Anterior cingulate cortex (tissue), 58 donors: ENCODE data around the gene ZNF646.

Experiments
- DNase-seq, 58 donors: peaks; one replicate each; lab custom pipeline; 2025; lab: John Stamatoyannopoulos, UW

ZNF646 gene

DNA sequence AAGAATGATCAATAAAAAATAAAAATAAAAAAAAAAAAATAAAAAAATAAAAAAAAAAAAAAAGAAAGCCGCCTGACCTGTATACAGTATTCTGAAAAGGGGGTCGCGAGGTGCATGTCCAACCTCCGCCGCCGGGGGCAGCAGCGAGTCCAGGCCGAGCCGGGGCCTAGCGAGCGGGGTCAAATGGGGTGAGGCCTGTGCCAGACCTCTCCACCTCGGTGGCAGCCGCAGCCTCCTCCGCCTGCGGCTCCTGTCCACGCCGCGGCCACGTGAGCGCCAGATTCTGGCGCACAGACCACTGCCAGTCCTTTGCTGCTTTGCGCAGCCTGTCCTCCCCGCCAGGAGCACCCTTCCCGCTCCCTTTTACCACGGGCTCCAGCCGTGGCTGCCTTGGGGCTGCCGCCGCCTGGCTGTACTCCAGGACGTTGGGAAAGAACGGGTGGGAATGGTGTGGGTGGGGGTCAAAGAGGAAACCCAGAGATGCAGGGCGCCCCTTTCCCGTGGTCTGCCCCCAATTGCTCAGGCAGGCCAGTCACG lies 31.5 kb downstream of the ZNF646 start:
- peak in 53 of 58 donors; percentile 15 to 83 (median 58) for DNase-seq

DNA sequence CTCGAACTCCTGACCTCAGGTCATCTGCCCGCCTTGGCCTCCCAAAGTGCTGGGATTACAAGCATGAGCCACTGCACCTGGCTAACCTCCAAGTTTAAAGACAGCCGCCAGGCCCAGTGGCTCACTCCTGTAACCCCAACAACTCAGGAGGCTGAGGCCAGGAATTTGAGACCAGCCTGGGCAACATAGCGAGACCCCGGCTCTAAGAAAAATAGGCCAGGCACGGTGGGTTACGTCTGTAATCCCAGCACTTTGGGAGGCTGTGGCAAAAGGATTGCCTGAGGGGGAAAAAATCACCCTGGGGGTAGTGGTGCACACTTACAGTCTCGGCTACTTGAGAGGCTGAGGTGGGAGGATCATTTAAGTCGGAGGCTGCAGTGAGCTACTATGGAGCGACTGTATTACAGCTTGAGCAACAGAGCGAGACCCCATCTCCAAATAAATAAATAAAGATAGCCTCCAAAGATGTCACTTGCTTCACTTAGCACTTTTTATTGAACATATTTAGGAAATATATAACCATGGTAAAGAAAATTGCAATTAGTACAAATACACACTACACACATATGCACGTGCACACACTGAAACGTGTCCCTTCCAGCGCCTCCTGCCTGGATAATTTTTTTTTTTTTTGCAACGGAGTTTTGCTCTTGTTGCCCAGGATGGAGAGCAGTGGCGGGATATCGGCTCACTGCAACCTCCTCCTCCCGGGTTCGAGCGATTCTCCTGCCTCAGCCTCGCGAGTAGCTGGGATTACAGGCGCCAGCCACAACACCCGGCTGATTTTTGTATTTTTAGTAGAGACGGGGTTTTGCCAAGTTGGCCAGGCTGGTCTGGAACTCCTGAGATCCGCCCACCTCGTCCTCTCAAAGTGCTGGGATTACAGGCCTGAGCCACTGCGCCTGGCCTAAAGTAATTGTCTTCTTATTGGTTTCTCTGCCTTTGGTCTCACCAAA lies 32.6 kb downstream of the ZNF646 start:
- peak in 4 of 58 donors; percentile 11 to 37 (median 32) for DNase-seq

DNA sequence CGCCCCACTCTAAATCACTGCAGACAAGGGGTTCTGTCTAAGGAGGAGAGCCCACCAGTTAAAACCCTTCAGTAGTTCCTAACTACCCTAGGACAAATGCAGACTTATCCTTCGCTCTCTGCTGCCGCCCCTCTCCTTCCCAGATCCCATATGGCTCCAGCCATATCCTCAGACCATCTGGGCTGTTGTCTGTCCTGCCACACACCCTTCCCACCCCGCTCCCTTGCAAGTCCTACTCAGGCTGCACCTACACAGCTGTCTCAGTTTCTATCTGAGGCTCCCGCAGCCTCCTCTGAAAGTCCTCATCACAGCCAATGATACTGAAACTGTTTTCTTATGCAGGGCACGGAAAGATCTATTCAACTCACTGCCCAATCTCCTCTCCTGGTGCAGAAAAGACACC lies 33.2 kb downstream of the ZNF646 start:
- peak in 15 of 58 donors; percentile 10 to 48 (median 19) for DNase-seq

DNA sequence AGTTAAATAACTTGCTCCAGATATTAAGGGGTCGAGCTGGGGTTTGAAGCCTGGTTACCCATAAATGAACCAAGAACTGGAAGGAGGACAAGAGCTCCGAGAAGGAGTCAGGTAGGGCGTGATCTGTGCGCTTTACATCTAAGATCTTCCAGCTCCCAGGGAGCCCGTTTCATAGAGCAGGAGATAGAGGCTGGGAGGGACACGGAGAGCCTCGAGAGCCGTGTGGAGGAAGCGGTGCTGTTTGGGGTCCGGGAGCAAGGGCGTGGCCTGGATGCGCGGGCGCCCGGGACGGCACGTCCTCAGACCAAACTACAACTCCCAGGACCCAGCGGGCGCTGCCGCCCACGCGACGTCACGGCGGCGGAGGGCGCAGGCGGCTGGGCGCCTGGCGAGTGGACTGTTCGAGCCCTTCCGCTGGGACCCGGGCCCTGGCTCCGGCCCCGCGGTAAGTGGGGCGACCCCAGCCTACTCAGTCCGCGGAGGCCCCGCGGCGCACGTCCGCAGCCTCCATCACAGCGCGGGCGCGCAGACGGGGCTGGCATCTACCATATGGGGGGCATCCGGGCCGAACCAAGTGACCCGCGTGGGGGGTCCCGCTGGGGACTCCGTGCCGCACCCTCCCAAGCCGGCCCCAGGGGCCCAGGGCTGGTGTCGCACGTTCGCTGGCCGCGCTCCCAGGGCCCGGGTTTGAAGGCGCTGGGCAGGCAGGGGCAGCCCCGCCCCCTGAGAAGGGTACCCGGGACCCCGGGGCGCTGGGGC lies 34.0 kb downstream of the ZNF646 start, which contains the start of gene BCKDK:
BCKDK (plus strand) TSS at position 352 of the 759 bp plus-strand sequence. CDS start 838 bp downstream, outside the sequence.
- DNase-seq = peak in 52 of 58 donors; percentile 13 to 83 (median 54)

DNA sequence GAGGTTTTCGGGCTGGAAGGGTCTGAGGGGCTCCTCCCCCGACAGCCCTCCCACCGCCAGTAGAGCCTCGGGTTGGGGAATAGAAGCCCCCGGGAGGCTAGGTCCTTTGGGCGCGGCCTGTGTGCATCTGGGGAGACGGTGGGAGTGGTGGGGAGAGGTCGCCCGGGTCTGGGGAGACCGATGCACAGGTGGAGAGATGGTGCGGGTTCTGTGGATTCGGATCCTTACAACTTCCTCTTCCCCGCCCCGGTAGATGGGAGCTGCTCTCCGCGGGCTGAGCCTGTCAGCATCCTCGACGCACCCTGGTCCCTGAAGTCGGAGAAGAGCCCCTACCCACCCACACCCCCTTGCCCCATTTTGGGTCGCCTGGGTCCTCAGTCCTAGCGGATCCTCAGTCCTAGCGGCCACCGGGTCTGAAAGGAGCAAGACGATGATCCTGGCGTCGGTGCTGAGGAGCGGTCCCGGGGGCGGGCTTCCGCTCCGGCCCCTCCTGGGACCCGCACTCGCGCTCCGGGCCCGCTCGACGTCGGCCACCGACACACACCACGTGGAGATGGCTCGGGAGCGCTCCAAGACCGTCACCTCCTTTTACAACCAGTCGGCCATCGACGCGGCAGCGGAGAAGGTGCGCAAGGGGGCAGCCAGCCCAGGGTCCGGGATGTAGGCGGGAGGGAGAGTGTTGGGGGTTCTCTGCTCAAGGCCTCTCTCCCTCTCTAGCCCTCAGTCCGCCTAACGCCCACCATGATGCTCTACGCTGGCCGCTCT lies 34.8 kb downstream of the ZNF646 start:
- no peak for DNase-seq

DNA sequence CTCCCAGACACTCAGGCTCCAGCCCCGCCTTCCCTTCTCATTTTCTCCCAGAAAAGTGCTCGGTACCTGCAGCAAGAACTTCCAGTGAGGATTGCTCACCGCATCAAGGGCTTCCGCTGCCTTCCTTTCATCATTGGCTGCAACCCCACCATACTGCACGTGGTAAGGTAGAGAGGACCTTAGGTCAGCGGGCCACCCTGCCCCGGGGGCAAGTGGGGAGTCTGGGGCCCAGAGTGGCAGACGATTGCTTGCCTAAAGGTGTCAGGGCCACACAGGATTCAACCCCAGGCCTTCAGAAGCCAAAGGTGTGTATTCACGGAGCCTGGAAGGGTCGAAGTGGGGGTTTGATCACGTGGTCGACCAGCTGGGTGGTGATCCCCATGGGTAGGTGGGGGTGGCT lies 35.4 kb downstream of the ZNF646 start:
- no peak for DNase-seq

DNA sequence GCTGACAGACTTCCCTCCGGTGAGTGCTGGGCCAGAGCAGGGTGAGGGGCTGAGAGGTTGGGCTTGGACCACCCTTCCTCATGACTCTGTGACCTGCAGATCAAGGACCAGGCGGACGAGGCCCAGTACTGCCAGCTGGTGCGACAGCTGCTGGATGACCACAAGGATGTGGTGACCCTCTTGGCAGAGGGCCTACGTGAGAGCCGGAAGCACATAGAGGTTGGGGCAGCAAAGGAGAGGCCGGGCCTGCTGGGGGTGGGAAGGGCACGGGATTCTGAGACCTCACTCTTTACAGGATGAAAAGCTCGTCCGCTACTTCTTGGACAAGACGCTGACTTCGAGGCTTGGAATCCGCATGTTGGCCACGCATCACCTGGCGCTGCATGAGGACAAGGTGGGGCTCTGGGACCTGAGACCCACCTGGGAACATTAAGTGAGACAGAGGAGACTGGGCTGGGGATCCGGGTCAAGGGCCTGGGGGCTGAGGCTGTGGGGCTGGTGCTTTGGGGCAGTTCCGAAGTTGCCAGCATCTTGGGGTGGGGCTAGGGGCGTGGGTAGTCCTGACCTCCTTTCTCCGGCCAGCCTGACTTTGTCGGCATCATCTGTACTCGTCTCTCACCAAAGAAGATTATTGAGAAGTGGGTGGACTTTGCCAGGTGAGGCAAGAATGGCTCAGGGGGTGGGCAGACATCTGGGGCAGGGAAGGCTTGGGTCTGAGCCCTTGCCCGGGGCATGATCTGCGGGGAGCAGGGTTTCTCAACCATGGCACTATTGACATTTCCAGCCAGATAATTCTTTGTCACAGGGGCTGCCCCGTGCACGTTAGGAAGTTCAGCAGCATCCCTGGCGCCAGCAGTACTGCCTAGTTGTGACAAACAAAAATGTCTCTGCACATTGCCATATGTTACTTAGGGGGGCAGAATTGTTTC lies 36.1 kb downstream of the ZNF646 start:
- DNase-seq = no peak

DNA sequence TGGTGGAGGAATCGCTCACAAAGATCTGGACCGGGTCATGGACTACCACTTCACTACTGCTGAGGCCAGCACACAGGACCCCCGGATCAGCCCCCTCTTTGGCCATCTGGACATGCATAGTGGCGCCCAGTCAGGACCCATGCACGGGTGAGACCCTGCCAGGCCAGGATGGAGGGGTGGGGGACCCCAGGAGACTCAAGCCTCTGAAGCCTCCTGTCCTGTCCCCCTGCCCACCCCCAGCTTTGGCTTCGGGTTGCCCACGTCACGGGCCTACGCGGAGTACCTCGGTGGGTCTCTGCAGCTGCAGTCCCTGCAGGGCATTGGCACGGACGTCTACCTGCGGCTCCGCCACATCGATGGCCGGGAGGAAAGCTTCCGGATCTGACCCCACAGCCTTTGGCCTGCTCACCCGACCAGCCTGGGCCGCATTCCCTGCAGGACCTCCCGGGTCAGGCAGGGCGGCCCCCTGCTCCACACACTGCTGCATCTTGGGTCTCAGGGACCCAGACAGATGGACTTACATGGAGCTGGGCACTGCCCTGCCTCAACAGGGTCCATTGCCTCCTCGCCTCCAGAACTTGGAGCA lies 37.8 kb downstream of the ZNF646 start:
- no peak for DNase-seq

DNA sequence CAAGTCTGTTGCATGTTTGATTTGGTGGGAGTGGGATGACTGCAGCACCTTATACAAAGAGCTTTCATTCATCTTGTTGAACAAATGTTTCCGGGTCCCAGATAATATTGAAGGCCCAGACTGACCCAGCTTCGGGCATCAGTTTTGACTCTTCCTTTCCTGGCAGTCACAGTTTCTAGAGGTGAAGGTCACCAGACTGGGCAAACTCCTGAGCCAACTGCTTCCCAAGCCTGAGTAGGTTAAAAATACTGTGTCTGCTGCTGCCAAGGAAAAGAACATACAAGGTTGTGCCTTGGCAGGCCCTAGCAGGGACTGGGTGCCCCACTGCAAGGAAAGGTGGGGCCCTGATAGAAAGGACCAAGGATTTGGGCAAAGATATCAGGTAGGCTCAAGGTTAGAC lies 38.5 kb downstream of the ZNF646 start:
- DNase-seq = no peak

DNA sequence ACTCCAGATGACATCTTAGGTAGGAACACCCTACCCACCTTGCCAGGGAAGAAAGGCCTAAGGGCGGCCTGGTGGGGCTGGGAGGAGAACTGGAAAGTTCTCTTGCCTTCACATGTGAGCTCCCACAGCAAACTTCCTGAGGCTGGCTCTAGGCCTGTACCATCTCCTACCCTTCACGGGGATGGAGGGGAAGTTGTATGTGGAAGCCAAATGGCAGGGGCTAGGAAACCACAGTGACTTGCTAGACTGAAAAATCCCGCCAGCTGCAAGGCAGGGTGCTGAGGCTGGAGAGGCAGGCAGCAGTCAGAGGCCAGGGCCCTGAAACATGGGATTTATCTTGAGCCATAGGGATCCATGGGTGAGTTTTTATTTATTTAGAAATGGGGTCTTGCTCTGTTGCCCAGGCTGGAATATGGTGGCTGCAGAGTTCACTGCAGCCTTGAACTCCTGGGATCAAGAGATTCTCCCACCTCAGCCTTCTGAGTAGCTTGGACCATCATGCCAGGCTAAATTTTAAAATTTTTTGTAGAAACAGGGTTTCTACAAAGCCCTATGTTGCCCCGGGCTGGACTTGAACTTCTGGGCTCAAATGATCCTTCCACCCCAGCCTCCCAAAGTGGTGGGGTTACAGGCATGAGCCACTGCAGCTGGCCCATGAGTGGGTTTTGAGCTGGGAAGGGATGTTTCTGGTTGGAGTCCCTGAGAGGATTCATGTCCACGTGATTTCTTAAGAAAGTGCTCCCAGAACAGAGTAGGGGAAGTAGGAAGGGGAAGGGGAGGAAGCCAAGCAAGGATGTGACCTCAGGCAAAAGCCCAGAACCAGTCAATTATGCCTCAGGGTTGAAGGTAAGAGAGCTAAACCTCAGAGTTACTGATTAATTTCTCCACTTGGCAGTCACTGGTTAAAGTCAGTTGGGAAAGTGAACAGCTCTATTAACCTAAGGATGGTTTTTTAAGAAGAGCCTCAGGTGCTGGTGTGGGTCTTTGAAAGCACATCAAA lies 39.2 kb downstream of the ZNF646 start:
- DNase-seq = no peak

DNA sequence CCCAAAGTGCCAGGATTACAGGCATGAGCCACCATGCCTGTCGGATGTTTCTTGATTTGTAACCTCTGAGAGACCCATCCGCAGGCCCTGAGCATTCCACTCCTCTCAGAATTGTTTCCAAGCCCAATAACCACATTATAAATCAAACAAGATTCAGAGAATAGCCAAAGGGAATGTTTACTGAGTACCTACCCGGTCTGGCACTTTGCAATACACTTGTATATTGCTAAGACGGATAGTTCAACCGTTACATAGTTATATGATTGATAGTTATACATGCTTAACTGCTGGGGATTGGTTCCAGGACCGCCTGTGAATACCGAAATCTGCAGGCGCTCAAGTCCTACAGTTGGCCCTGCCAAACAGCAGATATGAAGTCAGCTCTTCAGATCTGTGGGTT lies 40.2 kb downstream of the ZNF646 start:
- no peak for DNase-seq

DNA sequence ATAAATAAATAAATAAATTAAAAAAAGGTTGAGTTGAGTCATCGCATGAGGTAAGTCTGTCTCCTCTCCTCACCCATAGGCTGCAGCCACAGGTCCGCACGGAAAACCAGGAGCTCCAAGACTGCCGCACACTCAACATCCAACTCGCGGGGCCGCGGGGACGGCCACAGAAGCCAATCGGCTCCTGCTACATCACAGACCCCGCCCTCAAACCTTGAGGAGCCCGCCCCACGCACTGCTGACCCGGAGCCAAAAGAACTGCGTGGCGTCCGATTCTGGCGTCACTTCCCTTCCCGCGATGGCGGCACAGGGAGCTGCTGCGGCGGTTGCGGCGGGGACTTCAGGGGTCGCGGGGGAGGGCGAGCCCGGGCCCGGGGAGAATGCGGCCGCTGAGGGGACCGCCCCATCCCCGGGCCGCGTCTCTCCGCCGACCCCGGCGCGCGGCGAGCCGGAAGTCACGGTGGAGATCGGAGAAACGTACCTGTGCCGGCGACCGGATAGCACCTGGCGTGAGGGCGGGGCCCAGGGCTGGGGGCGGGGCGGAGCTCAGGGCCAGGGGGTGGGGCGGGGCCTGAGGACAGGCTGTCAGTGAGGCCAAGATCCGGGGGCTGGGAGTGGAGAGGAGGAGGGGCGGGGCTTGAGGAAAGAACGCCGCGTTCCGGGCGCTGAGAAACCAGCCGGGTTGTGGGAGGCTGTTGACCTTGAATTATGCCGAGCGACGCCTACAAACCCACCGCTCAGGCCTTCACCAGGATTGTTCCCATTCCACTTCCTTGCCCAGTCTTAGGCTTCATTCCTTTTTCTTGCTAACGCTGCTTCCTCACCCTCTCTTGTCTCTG lies 43.4 kb downstream of the ZNF646 start, which contains the start of gene KAT8:
KAT8 (plus strand) TSS at position 281 of the 839 bp plus-strand sequence; CDS start at position 299, 18 bp downstream.
- DNase-seq = peak; percentile 77 to 99 (median 96)

DNA sequence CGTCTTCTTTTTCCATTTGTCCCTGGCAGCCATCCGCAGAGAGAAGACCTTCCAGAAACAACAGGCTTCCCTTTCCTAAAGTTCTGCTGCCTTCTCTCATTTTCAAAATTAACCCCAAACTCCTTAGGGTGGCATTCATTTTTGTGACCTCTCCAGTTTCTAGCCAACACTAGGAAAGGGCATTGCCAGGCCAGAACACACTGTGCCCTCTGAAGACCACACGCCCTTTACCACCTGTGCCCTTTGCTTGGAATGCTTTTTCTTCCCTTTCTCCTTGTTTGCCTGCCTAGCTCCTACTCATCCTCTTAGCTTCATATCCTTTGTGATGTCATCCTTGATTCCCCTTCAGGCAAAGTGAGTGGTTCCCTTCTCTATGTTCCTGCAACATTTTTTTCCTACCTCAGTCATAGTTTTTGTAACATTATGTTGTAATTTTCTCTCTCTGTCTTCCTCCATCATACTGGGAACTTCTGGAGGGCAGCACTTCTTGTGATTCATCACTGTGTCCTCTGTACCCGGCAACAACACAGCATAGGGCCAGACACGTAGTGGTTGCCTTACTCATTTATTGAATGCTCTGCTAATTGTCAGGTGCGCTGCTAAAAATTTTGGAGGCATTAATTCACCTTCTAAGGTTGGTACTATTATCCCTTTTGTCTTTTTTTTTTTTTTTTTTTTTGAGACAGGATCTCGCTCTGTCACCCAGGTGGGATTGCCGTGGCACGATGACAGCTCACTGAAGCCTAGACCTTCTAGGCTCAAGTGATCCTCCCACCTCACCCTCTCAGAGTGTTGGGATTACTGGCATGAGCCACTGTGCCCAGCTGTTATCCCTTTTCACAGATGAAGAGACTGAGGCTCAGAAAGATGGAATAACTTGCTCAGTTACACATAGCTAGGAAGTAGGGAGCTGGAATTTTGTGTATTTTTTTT lies 44.3 kb downstream of the ZNF646 start:
- DNase-seq = no peak

DNA sequence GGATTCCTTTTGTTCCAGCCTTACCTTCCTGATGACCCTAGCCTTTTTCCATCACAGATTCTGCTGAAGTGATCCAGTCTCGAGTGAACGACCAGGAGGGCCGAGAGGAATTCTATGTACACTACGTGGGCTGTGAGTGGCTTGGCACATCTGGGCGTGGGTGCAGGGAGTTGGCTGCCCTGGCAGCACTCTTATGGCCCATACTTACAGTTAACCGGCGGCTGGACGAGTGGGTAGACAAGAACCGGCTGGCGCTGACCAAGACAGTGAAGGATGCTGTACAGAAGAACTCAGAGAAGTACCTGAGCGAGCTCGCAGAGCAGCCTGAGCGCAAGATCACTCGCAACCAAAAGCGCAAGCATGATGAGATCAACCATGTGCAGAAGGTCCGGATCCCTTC lies 45.9 kb downstream of the ZNF646 start:
- DNase-seq = no peak

DNA sequence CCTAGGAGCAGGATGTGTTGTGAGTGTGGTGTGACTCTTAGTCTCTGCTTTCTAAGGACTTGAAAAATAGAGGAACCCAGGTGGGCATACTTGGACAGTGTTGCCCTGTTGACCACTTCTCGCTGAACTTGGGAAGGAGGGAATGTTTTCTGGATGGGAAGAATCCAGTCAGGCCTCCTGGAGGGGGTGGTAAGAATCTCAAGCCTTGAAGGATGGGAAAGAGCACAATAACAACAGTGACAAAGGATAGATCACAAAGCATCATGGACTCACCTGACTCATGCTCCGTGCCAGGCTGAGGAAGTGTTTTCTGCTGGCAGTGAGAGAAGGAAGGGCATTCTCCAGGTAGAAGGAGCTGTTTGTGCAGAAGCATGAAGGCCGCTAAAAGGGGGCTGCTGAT lies 51.6 kb downstream of the ZNF646 start:
- no peak for DNase-seq
